Activated naive CD4-positive, alpha-beta T cell treated with anti-CD3 and anti-CD28 coated beads, Interleukin-2, amount 10 ng/mL, durations not matched to agents 5 hours and 36 hours (primary cell): ENCODE measurements around the gene MT1F. TPM values are rescaled to one million over a fixed set of nuclear protein-coding genes. Genes with fewer than 3 reads are reported as not detected.

Experiments
- total RNA-seq, 2 experiments: library from RNA; stranded (reverse); gene quantifications; one replicate each; pipeline ENCODE4 v1.2.3, GENCODE V29; 2021

The MT1F gene
- 10 to 100 TPM; 22.0 to 23.7 TPM for total RNA-seq

GRCh38 chr16:56657555-56658326 is at the start of gene MT1F:
Gene MT1F (plus strand): TSS chr16:56657959. CDS start chr16:56658059, 100 bp downstream.

DNA sequence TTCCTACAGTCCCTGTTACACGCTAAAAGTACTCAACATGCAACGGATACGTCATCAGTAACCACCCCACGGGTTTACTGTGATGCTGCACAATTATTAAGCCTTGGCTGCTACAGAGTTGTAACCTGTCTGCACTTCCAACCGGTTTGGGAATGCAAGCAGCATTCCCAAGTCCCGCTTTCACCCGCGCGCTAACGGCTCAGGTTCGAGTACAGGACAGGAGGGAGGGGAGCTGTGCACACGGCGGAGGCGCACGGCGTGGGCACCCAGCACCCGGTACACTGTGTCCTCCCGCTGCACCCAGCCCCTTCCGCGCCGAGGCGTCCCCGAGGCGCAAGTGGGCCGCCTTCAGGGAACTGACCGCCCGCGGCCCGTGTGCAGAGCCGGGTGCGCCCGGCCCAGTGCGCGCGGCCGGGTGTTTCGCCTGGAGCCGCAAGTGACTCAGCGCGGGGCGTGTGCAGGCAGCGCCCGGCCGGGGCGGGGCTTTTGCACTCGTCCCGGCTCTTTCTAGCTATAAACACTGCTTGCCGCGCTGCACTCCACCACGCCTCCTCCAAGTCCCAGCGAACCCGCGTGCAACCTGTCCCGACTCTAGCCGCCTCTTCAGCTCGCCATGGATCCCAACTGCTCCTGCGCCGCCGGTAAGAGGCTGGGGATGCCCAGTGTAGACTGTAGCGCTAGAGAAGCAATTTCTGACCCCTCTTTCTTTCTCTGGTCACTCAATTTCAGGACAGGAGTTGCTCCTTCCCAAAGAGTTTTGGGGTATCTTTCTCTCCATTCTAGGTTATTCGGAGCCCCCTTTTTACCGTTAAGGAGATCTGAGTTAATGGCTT is 49.5 kb upstream of the MT1F start, which contains the start of gene MT2A:
TSS of gene MT2A (plus strand) at position 542 of the 833 bp plus-strand sequence. CDS start at position 614, 72 bp downstream.

GRCh38 chr16:56625140-56625942 is 32.4 kb upstream of the MT1F start, which contains the start of gene MT1E:
Gene MT1E (plus strand): TSS chr16:56625781. CDS start chr16:56625852, 71 bp downstream.

GRCh38 chr16:56632156-56632847 is 25.5 kb upstream of the MT1F start, which contains the start of gene MT1M:
Gene MT1M (plus strand): TSS chr16:56632659. CDS start chr16:56632732, 73 bp downstream.

GRCh38 chr16:56637814-56638750 is 19.7 kb upstream of the MT1F start, which contains the start of gene MT1A:
Gene MT1A (plus strand): TSS chr16:56638666. CDS start chr16:56638739, 73 bp downstream.

GRCh38 chr16:56651586-56651985 is 6.2 kb upstream of the MT1F start, which contains the start of gene MT1B:
Gene MT1B (plus strand): TSS chr16:56651886. CDS start chr16:56651954, 68 bp downstream.

DNA sequence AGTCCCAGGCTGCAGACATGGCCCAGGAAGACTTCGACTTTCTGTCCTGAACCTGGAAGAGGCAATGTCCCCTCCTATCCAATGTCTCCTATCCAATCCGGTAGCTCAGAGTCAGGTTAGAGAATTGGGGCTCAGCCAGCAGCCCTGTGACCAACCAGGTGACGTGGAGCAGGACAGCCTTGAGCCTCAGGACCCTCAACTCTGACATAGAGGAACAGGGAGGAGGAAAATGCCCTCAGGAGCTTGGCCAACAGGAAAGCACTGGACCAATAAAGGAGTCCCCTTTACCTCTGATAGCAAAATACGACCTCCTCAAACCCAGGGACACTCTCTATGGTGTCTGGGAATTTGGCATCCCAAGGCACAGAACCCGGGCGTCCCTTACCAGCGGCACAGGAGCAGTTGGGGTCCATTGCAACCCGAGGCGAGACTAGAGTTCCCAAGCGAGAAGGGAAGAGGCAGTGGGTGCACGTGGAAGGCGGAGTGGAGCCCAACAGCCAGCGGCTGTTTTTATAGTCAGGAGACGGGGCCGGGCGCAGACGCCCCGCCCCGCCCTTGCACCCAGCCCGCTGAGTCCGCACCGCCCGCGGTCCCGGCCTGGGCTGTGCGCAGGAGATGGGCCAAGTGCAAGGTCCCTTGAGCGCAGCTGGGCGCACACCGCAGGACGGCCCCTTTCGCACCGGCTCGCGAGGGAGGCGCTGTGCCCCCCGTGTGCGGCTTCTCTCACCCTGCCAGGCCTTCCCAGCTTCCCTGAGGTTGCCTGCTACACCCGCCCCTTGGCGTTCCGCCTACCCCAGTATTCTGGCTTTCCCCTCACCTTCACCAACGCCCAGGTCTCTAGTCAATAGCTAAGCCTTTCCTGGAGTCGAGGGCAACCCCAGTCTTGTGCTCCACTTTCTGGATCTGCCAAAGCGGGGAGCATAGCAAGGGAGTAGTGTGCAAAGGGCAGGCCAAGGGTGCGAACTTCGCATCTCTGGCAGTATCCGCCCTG is 10.1 kb downstream of the MT1F start, which contains the start of gene MT1G:
TSS of gene MT1G (minus strand) at position 485 of the 991 bp plus-strand sequence. CDS start at position 413, 72 bp downstream.

GRCh38 chr16:56669005-56669839 is 11.5 kb downstream of the MT1F start, which contains the start of gene MT1H:
Gene MT1H (plus strand): TSS chr16:56669814. CDS start chr16:56669885, 71 bp downstream.

DNA sequence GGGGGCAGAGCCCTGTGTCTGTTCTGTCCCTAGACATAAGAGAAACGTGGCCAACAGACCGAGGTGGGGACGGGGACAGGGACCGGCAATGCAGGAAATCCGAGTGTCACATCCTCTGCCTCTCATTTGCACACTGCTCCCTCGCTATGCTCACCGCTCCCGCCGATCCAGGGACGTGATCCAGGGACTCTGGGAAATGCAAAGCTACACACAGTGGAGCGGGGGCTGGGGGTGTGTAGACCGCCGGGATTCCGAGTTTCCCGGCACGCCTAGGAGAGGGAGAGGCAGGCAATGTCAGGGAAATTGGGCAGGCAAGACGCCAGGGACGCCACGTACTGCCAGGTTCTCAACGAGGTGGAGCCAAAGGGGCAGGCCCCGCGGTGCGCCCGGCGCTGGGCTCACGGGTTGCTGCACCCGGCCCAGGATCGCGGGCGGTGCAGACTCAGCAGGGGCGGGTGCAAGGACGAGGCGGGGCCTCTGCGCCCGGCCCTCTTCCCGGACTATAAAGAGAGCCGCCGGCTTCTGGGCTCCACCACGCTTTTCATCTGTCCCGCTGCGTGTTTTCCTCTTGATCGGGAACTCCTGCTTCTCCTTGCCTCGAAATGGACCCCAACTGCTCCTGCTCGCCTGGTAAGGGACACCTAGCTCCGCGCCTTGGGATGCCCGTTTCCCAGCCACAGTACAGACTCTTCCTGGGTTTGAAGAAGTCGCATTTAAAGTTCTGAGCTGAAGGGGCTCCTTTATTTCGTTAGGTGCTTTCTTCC is 24.4 kb downstream of the MT1F start, which contains the start of gene MT1X:
TSS of gene MT1X (plus strand) at position 532 of the 764 bp plus-strand sequence. CDS start at position 603, 71 bp downstream.

Other genes with a start within 250 kb of the MT1F start
- 10 to 100 TPM; 53.4 to 53.9 TPM for gene AMFR, start 232.4 kb upstream of the MT1F start, total RNA-seq
- gene NUDT21, start 206.6 kb upstream of the MT1F start, total RNA-seq: 100 to 1,000 TPM; 175 TPM
- 10 to 100 TPM; 34.8 to 37.1 TPM for gene OGFOD1, start 206.4 kb upstream of the MT1F start, total RNA-seq
- 10 to 100 TPM; 21.7 to 22.4 TPM for gene BBS2, start 137.9 kb upstream of the MT1F start, total RNA-seq
- not detected for gene MT4, start 92.9 kb upstream of the MT1F start, total RNA-seq
- 1 to 10 TPM; 4.3 to 4.8 TPM for gene MT3, start 68.4 kb upstream of the MT1F start, total RNA-seq
- 10 to 100 TPM; 46.6 to 52.2 TPM for gene MT2A, start 49.4 kb upstream of the MT1F start, total RNA-seq
- gene MT1E, start 32.2 kb upstream of the MT1F start, total RNA-seq: 10 to 100 TPM; 15.5 to 21.7 TPM
- gene MT1M, start 25.3 kb upstream of the MT1F start, total RNA-seq: not detected
- gene MT1A, start 19.3 kb upstream of the MT1F start, total RNA-seq: not detected
- not detected for gene MT1B, start 6.1 kb upstream of the MT1F start, total RNA-seq
- gene MT1G, start 10.1 kb downstream of the MT1F start, total RNA-seq: 1 to 10 TPM; 3.2 to 4.7 TPM
- not detected for gene MT1H, start 11.9 kb downstream of the MT1F start, total RNA-seq
- gene MT1X, start 24.5 kb downstream of the MT1F start, total RNA-seq: 10 to 100 TPM; 45.1 to 49.9 TPM
- gene NUP93, start 72.2 kb downstream of the MT1F start, total RNA-seq: 10 to 100 TPM; 62.8 to 65.1 TPM
- gene SLC12A3, start 207.2 kb downstream of the MT1F start, total RNA-seq: not detected